ENCODE data around the gene CNKSR2. TPM values are rescaled to one million over a fixed set of nuclear protein-coding genes. Genes with fewer than 3 reads are reported as not detected.

CNKSR2 gene
- total RNA-seq, 1 donor from 2014 or later = 1.1 TPM

DNA sequence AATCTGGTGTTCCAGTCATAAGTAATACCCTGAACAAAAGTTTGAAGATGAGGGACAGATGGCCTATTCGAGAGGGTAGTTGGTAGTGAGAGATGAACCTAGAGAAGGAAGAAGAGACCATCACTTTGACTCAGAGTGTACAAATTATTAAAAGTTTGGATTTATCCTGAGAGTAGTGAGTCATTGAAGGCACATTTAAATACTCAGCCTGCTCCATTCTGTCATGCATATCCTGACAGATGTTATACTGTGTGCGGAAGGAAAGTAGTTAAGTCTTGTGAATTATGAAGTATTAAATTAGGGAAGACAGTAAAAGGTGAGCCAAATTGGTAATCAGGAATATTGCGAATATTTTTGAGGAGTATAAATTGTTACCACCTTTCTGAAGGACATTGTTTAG, 190.8 kb downstream of the CNKSR2 start:
- TF ChIP-seq, protein P1, sequence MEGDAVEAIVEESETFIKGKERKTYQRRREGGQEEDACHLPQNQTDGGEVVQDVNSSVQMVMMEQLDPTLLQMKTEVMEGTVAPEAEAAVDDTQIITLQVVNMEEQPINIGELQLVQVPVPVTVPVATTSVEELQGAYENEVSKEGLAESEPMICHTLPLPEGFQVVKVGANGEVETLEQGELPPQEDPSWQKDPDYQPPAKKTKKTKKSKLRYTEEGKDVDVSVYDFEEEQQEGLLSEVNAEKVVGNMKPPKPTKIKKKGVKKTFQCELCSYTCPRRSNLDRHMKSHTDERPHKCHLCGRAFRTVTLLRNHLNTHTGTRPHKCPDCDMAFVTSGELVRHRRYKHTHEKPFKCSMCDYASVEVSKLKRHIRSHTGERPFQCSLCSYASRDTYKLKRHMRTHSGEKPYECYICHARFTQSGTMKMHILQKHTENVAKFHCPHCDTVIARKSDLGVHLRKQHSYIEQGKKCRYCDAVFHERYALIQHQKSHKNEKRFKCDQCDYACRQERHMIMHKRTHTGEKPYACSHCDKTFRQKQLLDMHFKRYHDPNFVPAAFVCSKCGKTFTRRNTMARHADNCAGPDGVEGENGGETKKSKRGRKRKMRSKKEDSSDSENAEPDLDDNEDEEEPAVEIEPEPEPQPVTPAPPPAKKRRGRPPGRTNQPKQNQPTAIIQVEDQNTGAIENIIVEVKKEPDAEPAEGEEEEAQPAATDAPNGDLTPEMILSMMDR (IDR thresholded peaks at IDR 0.05; ENCODE audit: unreplicated experiment) = no peak
- H3K4me1 Mint-ChIP-seq (ENCODE audit: unreplicated experiment) = peaks cover 3% of the 10 kb centered on the region
- H3K27ac Mint-ChIP-seq (ENCODE audit: unreplicated experiment) = no peak overlapping the region
- H3K4me3 Mint-ChIP-seq (ENCODE audit: unreplicated experiment) = no peak overlapping the region
- H3K9me3 Mint-ChIP-seq (ENCODE audit: unreplicated experiment) = no peaks in the 10 kb centered on the region
- no peaks in the 10 kb centered on the region for H3K27me3 Mint-ChIP-seq (ENCODE audit: unreplicated experiment)
- no peaks in the 10 kb centered on the region for H3K36me3 Mint-ChIP-seq (ENCODE audit: low read depth, unreplicated experiment)
- no peak for DNase-seq (ENCODE audit: low spot score)

DNA sequence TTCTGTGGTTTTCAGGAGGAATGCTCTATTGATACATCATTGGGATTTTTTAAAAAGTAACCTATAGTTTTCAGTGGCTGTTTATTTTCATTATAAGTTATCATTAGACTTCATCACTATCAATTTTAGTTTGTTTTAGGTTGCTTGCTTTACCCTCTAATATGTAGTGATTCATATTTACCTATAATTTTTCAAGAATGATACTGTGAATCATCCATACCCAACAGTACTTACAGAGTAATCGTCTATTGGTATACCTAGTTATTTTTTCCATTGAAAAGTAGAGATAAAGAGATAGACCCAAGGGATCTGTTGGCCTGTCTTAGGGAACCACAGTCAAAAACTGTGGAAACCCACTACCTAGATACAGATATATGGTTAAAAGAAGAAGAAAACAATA, 200.6 kb downstream of the CNKSR2 start:
- Mint-ChIP-seq H3K36me3 (ENCODE audit: low read depth, unreplicated experiment) (peaks cover 3% of the 10 kb centered on the region), H3K4me1 (ENCODE audit: unreplicated experiment) (no peaks in the 10 kb centered on the region), H3K9me3 (ENCODE audit: unreplicated experiment) (peaks cover 4% of the 10 kb centered on the region)

DNA sequence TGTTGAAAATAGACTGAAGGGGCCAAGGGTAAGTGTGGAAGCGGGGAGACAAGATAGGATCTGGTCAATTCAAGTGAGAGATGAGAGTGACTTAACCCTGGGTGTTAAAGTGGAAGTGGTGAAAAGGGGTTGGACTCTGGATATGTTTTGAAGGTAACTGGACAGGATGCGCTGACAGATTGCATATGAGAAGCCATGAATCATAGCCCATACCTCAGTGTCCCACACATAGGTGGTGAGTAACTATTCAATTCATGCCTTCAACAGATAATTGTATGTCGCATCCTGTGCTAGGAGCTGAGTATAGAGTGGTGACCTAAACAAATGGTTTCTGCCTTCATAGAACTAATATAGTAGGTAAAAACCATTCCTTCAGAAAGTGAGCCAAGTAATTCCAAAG, 207.3 kb downstream of the CNKSR2 start:
- H3K4me3 Mint-ChIP-seq (ENCODE audit: unreplicated experiment) = no peak overlapping the region
- TF ChIP-seq, protein P1 (IDR thresholded peaks at IDR 0.05; ENCODE audit: unreplicated experiment) = no peak
- DNase-seq (ENCODE audit: low spot score) = no peak
- no peaks in the 10 kb centered on the region for H3K36me3 Mint-ChIP-seq (ENCODE audit: low read depth, unreplicated experiment)
- H3K27ac Mint-ChIP-seq (ENCODE audit: unreplicated experiment) = no peak overlapping the region
- H3K9me3 Mint-ChIP-seq (ENCODE audit: unreplicated experiment) = no peaks in the 10 kb centered on the region
- H3K4me1 Mint-ChIP-seq (ENCODE audit: unreplicated experiment) = no peaks in the 10 kb centered on the region
- H3K27me3 Mint-ChIP-seq (ENCODE audit: unreplicated experiment) = peaks cover 2% of the 10 kb centered on the region

More for the DNA sequence above, 200.6 kb downstream of the CNKSR2 start:
- Mint-ChIP-seq H3K4me3 (ENCODE audit: unreplicated experiment) (no peak overlapping the region), H3K27ac (ENCODE audit: unreplicated experiment) (no peak overlapping the region), H3K27me3 (ENCODE audit: unreplicated experiment) (no peaks in the 10 kb centered on the region)
- DNase-seq (ENCODE audit: low spot score) = no peak
- TF ChIP-seq, protein P1 (IDR thresholded peaks at IDR 0.05; ENCODE audit: unreplicated experiment) = no peak

DNA sequence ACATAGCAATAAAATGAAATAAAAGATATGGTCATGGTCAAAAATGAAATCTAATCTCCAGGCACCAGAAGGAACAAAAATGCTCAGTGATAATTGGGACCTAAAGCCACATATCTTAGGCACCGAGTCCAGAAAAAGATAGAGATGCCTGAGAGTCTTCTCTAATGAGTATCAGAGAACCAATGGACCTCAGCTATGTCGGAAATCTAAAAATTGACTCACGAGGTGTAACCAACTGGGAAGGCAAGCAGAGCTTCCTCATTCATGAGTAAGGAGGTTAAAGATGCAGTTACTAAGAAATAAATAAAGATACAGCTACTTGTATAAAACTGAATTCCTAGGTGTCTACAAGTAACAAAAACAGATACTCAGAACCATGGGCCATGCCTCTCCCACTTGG, 211.8 kb downstream of the CNKSR2 start:
- H3K27me3 Mint-ChIP-seq (ENCODE audit: unreplicated experiment) = peaks cover 2% of the 10 kb centered on the region
- no peaks in the 10 kb centered on the region for H3K4me1 Mint-ChIP-seq (ENCODE audit: unreplicated experiment)
- no peaks in the 10 kb centered on the region for H3K9me3 Mint-ChIP-seq (ENCODE audit: unreplicated experiment)
- H3K4me3 Mint-ChIP-seq (ENCODE audit: unreplicated experiment) = no peak overlapping the region
- DNase-seq (ENCODE audit: low spot score) = no peak
- H3K36me3 Mint-ChIP-seq (ENCODE audit: low read depth, unreplicated experiment) = no peaks in the 10 kb centered on the region
- H3K27ac Mint-ChIP-seq (ENCODE audit: unreplicated experiment) = no peak overlapping the region
- TF ChIP-seq, protein P1 (IDR thresholded peaks at IDR 0.05; ENCODE audit: unreplicated experiment) = no peak

DNA sequence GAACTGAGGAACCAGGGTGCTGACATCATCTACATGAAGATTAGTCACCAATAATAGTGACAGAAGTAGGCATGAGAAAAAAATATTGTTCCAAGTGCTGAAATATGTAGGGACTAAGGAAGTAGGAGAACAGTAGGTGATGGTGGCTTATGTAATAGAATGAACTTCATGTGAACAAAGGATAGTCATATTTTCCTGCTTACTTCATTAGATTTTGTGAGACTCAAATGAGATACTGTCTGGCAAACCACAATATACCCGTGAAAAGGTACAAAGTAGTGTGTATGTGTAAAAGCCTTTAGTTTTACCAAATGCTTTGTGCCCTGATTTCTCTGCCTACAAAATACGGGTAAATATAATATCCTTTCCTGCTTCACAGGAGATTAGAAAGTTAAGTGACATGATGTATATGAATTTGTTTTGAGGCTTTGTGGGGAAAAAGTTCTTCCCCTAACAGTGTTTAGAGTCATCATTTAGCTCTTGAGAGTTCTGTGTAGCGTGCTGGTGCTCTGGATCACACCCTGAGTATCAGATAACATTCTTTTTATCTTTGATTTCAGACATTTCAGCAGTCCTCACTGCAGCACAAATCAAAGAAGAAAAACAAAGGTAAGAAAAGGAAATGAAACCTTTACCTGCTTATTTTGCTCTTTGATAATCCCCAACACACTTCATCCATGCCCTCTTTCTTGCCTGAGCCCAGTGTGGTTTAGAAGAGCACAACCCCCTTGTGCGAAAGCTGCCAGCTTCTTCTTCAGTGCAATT, 216.0 kb downstream of the CNKSR2 start:
- DNase-seq (ENCODE audit: low spot score) = no peak
- Mint-ChIP-seq H3K27ac (ENCODE audit: unreplicated experiment) (no peak overlapping the region), H3K4me1 (ENCODE audit: unreplicated experiment) (no peaks in the 10 kb centered on the region), H3K36me3 (ENCODE audit: low read depth, unreplicated experiment) (no peaks in the 10 kb centered on the region), H3K9me3 (ENCODE audit: unreplicated experiment) (no peaks in the 10 kb centered on the region), H3K4me3 (ENCODE audit: unreplicated experiment) (no peak overlapping the region), H3K27me3 (ENCODE audit: unreplicated experiment) (no peaks in the 10 kb centered on the region)
- TF ChIP-seq, protein P1 (IDR thresholded peaks at IDR 0.05; ENCODE audit: unreplicated experiment) = no peak

Data from endothelial cell (in vitro differentiated cells).